ENCODE data around the gene MOCS2. TPM values are rescaled to one million over a fixed set of nuclear protein-coding genes. Genes with fewer than 3 reads are reported as not detected.

The MOCS2 gene, protein sequence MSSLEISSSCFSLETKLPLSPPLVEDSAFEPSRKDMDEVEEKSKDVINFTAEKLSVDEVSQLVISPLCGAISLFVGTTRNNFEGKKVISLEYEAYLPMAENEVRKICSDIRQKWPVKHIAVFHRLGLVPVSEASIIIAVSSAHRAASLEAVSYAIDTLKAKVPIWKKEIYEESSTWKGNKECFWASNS
- 21.1 and 21.7 TPM in 2 replicates for total RNA-seq (2013; cell fraction: nucleolus; rRNA removed)
- total RNA-seq (2014; rRNA removed), result 11.0 and 13.1 TPM in 2 replicates
- total RNA-seq (2014; rRNA removed; fragmentation: Illumina TruSeq; extraction: Trizol), result 15.3 and 15.7 TPM in 2 replicates
- total RNA-seq (2021), result 13.0 and 14.4 TPM in 2 replicates
- polyA plus RNA-seq (2011; ENCODE audit: low read depth), result 11.8 TPM
- 26.1 and 44.0 TPM in 2 replicates for polyA plus RNA-seq (2011; rRNA removed)
- polyA plus RNA-seq (2011; cell fraction: cytosol; rRNA removed), result 10.7 and 11.3 TPM in 2 replicates
- polyA plus RNA-seq (2011; cell fraction: nucleus; rRNA removed), result 10.8 and 12.1 TPM in 2 replicates
- 15.3 and 16.9 TPM in 2 replicates for polyA plus RNA-seq (2012)
- polyA plus RNA-seq (2014; fragmentation: Illumina TruSeq; extraction: Trizol), result 21.7 and 25.4 TPM in 2 replicates
- 10 to 100 TPM; 23.4 to 24.1 TPM for polyA plus RNA-seq (2014; fragmentation: Nextera tagmentation; extraction: Ambion mirVana)
- 10.6 and 12.7 TPM in 2 replicates for polyA plus RNA-seq (2014; rRNA removed)
- polyA plus RNA-seq (2016; fragmentation: Nextera tagmentation; extraction: Ambion mirVana), result 10 to 100 TPM; 26.6 to 27.4 TPM
- 10.6 and 11.7 TPM in 2 replicates for polyA minus RNA-seq (2011; rRNA and poly(A)+ RNA removed)
- 2.3 and 6.0 TPM in 2 replicates for polyA minus RNA-seq (2011; cell fraction: cytosol; rRNA and poly(A)+ RNA removed)
- polyA minus RNA-seq (2011; cell fraction: nucleus; rRNA and poly(A)+ RNA removed), result 12.0 and 15.6 TPM in 2 replicates
- percentile 71 among the genes with signal in this experiment for Bru-seq, nascent RNA
- percentile 61 among the genes with signal in this experiment for BruChase-seq, experiment 1, labeled RNA remaining after a 6-hour chase
- percentile 63 among the genes with signal in this experiment for BruChase-seq, experiment 2, labeled RNA remaining after a 2-hour chase
- long read RNA-seq, experiment 1, transcript MOCS2-203 (7 exons, 1,337 nt), result major isoform, 22 of 23 reads
- long read RNA-seq, experiment 1, partial matches to known transcripts, result 0 of 23 reads
- long read RNA-seq, experiment 1, other reads (novel, unspliced or antisense), result 0 of 23 reads
- long read RNA-seq, experiment 2, transcript MOCS2-203 (7 exons, 1,337 nt), result major isoform, 28 of 40 reads
- long read RNA-seq, experiment 2, partial matches to known transcripts, result 4 of 40 reads
- long read RNA-seq, experiment 2, other reads (novel, unspliced or antisense), result 8 of 40 reads

DNA sequence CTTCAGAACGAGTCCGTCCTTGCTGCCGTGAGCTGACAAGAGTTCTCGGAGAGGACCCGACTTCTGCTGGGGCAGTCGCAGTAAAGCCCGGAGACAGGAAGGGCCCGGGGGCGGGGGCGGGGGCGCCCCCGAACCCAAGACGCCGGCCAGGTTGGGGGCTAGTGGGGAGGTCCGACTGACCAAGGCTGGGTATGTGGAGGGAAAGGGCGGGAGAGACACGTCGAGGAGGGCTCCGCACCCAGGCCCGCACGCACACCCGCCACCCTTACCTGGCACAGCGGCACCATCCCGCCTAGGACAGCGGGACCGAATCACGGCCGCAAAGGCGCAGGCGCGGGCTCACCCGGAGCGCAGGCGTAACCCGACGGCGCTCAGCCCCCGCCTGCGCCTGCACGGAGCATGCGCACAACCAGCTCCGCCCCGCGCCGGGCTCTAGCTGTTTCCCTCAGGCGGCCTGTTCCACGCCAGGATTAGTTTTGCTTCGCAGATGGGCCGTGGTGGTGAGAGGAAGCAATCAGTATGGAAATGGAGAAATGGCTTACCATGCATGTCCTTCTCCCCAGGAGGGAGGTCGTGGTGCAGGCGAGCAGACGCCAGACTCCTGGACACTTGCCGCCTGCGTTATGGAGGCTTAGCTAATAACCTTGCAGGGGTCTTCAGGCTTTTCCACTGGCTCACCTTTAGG lies at the start of gene MOCS2:
MOCS2 (minus strand) TSS at position 315 of the 685 bp plus-strand sequence. CDS start 2,583 bp downstream, outside the sequence.
- under 1% methylated on average over 47 of the region's 54 CpGs for WGBS (ENCODE audit: insufficient coverage, insufficient replicate concordance, low lambda C conversion rate, missing lambda C conversion rate)
- intact Hi-C loops (cut with micrococcal nuclease; ENCODE audit: unreplicated experiment), result no loop called here
- Histone ChIP-seq H4K20me1 (ENCODE audit: control insufficient read depth, insufficient read depth) (no peaks in the 10 kb centered on the region), H3K9me3 (replicated peaks; ENCODE audit: control insufficient read depth, insufficient read depth, low read length) (no peaks in the 10 kb centered on the region), H3K27me3 (replicated peaks in 1 of 2; ENCODE audit: control insufficient read depth in 2 of 2, insufficient read depth in 2 of 2, low read length in 1 of 2) (no peaks in the 10 kb centered on the region), H3K4me3 (peak within 1 kb of the TSS; percentile 68), H3K27ac (ENCODE audit: control insufficient read depth, insufficient read depth) (peak within 1 kb of the TSS; percentile 65), H3K79me2 (ENCODE audit: control insufficient read depth, insufficient read depth, low read length) (peaks cover 2% of the 10 kb centered on the region), H2AFZ (ENCODE audit: control insufficient read depth, low read depth, low read length) (peak within 1 kb of the TSS; percentile 96), H3K9ac (ENCODE audit: control insufficient read depth, insufficient read depth, low read length) (peak within 1 kb of the TSS; percentile 89), H3K36me3 (ENCODE audit: control insufficient read depth in 2 of 2, insufficient read depth in 2 of 2, low read length in 1 of 2) (no peaks in the 10 kb centered on the region), H3K4me2 (ENCODE audit: control insufficient read depth, insufficient read depth) (peak within 1 kb of the TSS; percentile 90), H3K4me1 (ENCODE audit: control insufficient read depth, insufficient read depth, low read length) (peaks cover 5% of the 10 kb centered on the region; the same call in 1 of the 2 replicates)
- in situ Hi-C loops (cut with MboI), result no loop called here
- FAIRE-seq, result peak; percentile 74
- DNase-seq (ENCODE audit: low read depth, low spot score), result peak; percentile 64
- CTCF ChIA-PET, result interaction anchor here (0.9 to 2.8 kb wide), 7 partner anchors 11 to 310 kb away, joined by 3 to 13 read pairs (median 5); no protein-coding TSS in a partner anchor
- SMC1A ChIA-PET (ENCODE audit: uncharacterized antibody, unreplicated experiment), result interaction anchor here (0.7 to 1.5 kb wide), 7 partner anchors 10 to 1301 kb away, joined by 3 to 5 read pairs (median 3); no protein-coding TSS in a partner anchor
- BruUV-seq (replicated peaks), result no TSS peak
- RAD21 ChIA-PET (ENCODE audit: unreplicated experiment), result interaction anchor here (1.0 to 1.3 kb wide), 2 partner anchors 12 to 161 kb away, joined by 5 to 8 read pairs; no protein-coding TSS in a partner anchor
- POLR2A ChIA-PET, result interaction anchor here (0.6 to 1.4 kb wide), 7 partner anchors 9 to 1275 kb away, joined by 3 to 5 read pairs (median 4); no protein-coding TSS in a partner anchor
- ATAC-seq, result peak; percentile 99
- TF ChIP-seq ZNF622 (IDR thresholded peaks at IDR 0.05), result no peak
- TF ChIP-seq, protein P1, sequence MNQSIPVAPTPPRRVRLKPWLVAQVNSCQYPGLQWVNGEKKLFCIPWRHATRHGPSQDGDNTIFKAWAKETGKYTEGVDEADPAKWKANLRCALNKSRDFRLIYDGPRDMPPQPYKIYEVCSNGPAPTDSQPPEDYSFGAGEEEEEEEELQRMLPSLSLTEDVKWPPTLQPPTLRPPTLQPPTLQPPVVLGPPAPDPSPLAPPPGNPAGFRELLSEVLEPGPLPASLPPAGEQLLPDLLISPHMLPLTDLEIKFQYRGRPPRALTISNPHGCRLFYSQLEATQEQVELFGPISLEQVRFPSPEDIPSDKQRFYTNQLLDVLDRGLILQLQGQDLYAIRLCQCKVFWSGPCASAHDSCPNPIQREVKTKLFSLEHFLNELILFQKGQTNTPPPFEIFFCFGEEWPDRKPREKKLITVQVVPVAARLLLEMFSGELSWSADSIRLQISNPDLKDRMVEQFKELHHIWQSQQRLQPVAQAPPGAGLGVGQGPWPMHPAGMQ (IDR thresholded peaks at IDR 0.05; ENCODE audit: borderline replicate concordance), result no peak
- no peak for TF ChIP-seq RAD51 (IDR thresholded peaks at IDR 0.05)
- TF ChIP-seq ASH2L (IDR thresholded peaks at IDR 0.05; ENCODE audit: borderline replicate concordance, low read depth), result no peak
- no peak for TF ChIP-seq SIN3A (IDR thresholded peaks at IDR 0.05; ENCODE audit: low read depth, low read length)
- TF ChIP-seq, protein P2, sequence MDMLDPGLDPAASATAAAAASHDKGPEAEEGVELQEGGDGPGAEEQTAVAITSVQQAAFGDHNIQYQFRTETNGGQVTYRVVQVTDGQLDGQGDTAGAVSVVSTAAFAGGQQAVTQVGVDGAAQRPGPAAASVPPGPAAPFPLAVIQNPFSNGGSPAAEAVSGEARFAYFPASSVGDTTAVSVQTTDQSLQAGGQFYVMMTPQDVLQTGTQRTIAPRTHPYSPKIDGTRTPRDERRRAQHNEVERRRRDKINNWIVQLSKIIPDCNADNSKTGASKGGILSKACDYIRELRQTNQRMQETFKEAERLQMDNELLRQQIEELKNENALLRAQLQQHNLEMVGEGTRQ (IDR thresholded peaks at IDR 0.05; ENCODE audit: borderline replicate concordance, low read depth, low read length), result no peak
- TF ChIP-seq TCF12 (IDR thresholded peaks at IDR 0.05; ENCODE audit: low read depth, low read length), result no peak
- no peak for TF ChIP-seq EP300 (IDR thresholded peaks at IDR 0.05; ENCODE audit: borderline replicate concordance in 1 of 2, control insufficient read depth in 1 of 2, low read depth in 2 of 2, low read length in 2 of 2)
- peak; percentile 40 for TF ChIP-seq KLF5 (IDR thresholded peaks at IDR 0.05; ENCODE audit: partially characterized antibody)
- TF ChIP-seq JUNB (IDR thresholded peaks at IDR 0.05), result no peak
- TF ChIP-seq, protein P3, sequence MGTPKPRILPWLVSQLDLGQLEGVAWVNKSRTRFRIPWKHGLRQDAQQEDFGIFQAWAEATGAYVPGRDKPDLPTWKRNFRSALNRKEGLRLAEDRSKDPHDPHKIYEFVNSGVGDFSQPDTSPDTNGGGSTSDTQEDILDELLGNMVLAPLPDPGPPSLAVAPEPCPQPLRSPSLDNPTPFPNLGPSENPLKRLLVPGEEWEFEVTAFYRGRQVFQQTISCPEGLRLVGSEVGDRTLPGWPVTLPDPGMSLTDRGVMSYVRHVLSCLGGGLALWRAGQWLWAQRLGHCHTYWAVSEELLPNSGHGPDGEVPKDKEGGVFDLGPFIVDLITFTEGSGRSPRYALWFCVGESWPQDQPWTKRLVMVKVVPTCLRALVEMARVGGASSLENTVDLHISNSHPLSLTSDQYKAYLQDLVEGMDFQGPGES (IDR thresholded peaks at IDR 0.05), result peak; percentile 25; the same call in 1 of the 2 replicates
- TF ChIP-seq ZNF217 (IDR thresholded peaks at IDR 0.05), result no peak
- no peak; the same call in none of the 2 replicates for TF ChIP-seq YY1 (IDR thresholded peaks at IDR 0.05; ENCODE audit: low read depth, low read length)
- TF ChIP-seq SMAD5 (IDR thresholded peaks at IDR 0.05; ENCODE audit: low read depth), result peak; percentile 38; the same call in 1 of the 2 replicates
- no peak for TF ChIP-seq JUND (IDR thresholded peaks at IDR 0.05; ENCODE audit: low read depth, low read length)
